Esophagus (tissue), 2 donors: ENCODE data around the gene TMUB1. TPM values are rescaled to one million over a fixed set of nuclear protein-coding genes. Genes with fewer than 3 reads are reported as not detected.

Source experiments
- H3K27ac ChIP-seq, 2 donors: one replicate each; pipeline ENCODE4 v1.5.1; 2013; ENCODE audit warnings: low read depth in 2 of 2, mild to moderate bottlenecking in 2 of 2, inconsistent platforms in 1 of 2, low read length in 1 of 2, moderate library complexity in 1 of 2
- H3K27me3 ChIP-seq, 2 donors: one replicate each; pipeline ENCODE4 v1.6.1; 2013; ENCODE audit warnings: low read length in 2 of 2, control low read depth in 1 of 2, mild to moderate bottlenecking in 1 of 2; ENCODE audit not compliant: insufficient read depth in 2 of 2, control insufficient read depth in 1 of 2
- H3K36me3 ChIP-seq, 2 donors: one replicate each; pipeline ENCODE4 v1.6.1; 2013; ENCODE audit warnings: low read length in 1 of 2; ENCODE audit not compliant: control insufficient read depth in 2 of 2, insufficient read depth in 2 of 2
- H3K4me1 ChIP-seq, 2 donors: one replicate each; pipeline ENCODE4 v1.6.1; 2013; ENCODE audit warnings: low read length in 1 of 2; ENCODE audit not compliant: control insufficient read depth in 2 of 2, insufficient read depth in 2 of 2
- H3K4me3 ChIP-seq, 2 donors: one replicate each; pipeline ENCODE4 v1.5.1; 2013; ENCODE audit warnings: low read length in 2 of 2, mild to moderate bottlenecking in 2 of 2, low read depth in 1 of 2, moderate library complexity in 1 of 2
- H3K9me3 ChIP-seq, 2 donors: one replicate each; pipeline ENCODE4 v1.6.1; 2013; ENCODE audit warnings: mild to moderate bottlenecking in 2 of 2, low read depth in 1 of 2, low read length in 1 of 2, moderate library complexity in 1 of 2; ENCODE audit not compliant: control insufficient read depth in 2 of 2, insufficient read depth in 1 of 2
- WGBS, 2 donors: extraction: QIAGEN DNeasy Blood & Tissue Kit; methylation state at CpG; one replicate each; pipeline ENCODE4 v1.1.7; 2013; 5-methylcytosine and 5-hydroxymethylcytosine counted together
- polyA plus RNA-seq, 2 donors: library from polyadenylated mRNA; stranded (reverse); fragments of 200-250 nt; gene quantifications; one replicate each; pipeline ENCODE4 v1.2.3, GENCODE V29; 2013
- donor health status: healthy with polysubstance abuse.
- donor health status: Bipolar disorder and iron deficiency.

TMUB1 gene
- polyA plus RNA-seq, 2 donors, result 33.4 to 64.2 TPM

DNA sequence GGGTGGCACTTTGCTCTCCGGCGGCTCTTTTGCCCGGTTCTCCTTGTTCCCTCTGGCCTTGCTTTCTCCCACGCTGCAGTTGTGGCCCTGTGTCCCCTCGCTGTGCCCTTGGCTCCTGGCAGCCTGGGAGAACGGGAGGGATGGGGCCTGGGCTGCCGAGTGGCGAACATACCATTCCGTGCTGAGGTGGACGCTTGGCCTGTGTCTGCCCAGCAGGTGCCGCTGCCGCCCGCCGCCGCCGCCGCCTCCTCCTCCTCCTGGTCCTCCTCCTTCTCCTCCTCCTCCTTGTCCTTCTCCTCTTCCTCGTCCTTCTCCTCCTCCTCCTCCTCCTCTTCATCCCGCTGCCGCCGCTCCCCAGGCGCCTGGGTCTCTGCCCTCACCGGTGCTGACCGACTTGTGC is 39.0 kb upstream of the TMUB1 start:
- Histone ChIP-seq H3K9me3 (no peaks in the 10 kb centered on the region), H3K4me3 (no peak overlapping the region), H3K36me3 (peaks cover 15 to 66% of the 10 kb centered on the region in 2 donors), H3K27me3 (no peaks in the 10 kb centered on the region), H3K4me1 (peaks cover 0 to 21% of the 10 kb centered on the region in 2 donors), H3K27ac (no peak overlapping the region)
- 81 to 85% methylated on average over 21 to 24 of the region's 24 CpGs for WGBS, 2 donors

- H3K36me3 ChIP-seq, result peaks cover 15 to 73% of the 10 kb centered on the region in 2 donors
- H3K4me3 ChIP-seq, result no peak overlapping the region
- no peaks in the 10 kb centered on the region for H3K27me3 ChIP-seq
- no peaks in the 10 kb centered on the region for H3K9me3 ChIP-seq
- peaks cover 0 to 19% of the 10 kb centered on the region in 2 donors for H3K4me1 ChIP-seq
- no peak overlapping the region for H3K27ac ChIP-seq
- 80 to 82% methylated on average over 30 of the region's 30 CpGs for WGBS, 2 donors
Measured at GRCh38 chr7:151121380-151122170, 38.3 kb upstream of the TMUB1 start.

DNA sequence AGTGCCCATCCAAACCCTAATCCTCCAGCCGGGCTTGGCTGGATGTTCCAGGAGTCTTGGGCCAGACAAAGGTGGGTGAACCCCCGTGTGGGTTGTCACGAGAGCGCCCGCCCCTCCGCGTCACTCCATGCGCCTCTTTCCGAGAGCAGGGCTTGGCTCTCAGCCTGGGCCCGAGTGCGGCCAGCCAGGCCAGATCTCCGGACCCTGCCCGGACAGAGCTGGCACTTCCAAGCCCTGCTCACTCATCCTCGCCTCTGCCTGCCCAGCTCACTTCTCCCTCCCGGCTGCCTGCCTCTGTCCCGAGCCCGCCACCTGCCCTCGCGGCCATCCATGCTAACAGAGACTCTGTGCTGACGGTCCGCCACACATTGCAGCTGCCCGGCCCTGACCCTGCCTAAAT is 37.6 kb upstream of the TMUB1 start:
- Histone ChIP-seq H3K27me3 (no peaks in the 10 kb centered on the region), H3K4me3 (no peak overlapping the region), H3K4me1 (peaks cover 0 to 17% of the 10 kb centered on the region in 2 donors), H3K36me3 (peaks cover 15 to 74% of the 10 kb centered on the region in 2 donors), H3K9me3 (no peaks in the 10 kb centered on the region), H3K27ac (no peak overlapping the region)
- WGBS, 2 donors, result 85 to 87% methylated on average over 21 to 22 of the region's 22 CpGs

DNA sequence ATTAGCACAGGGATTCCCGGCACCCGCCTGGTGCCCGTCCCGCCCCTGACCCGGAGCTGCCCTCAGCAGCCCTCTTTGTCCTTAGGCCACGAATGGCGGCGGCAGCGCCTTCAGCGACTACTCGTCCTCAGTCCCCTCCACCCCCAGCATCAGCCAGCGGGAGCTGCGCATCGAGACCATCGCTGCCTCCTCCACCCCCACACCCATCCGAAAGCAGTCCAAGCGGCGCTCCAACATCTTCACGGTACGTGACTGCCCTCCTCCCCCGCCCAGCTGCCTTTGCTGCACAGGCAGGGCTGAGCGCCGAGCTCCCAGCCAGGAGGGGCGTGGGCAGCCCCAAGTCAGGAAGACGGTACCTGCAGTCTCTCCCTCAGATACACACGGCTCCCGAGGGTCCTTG is 36.6 kb upstream of the TMUB1 start:
- Histone ChIP-seq H3K36me3 (peaks cover 15 to 72% of the 10 kb centered on the region in 2 donors), H3K9me3 (peaks cover 0 to 2% of the 10 kb centered on the region in 2 donors), H3K4me1 (peaks cover 0 to 9% of the 10 kb centered on the region in 2 donors), H3K4me3 (no peak overlapping the region), H3K27ac (no peak overlapping the region), H3K27me3 (no peaks in the 10 kb centered on the region)
- 84% methylated on average over 27 of the region's 27 CpGs for WGBS, 2 donors

- 93 to 94% methylated on average over 13 of the region's 13 CpGs for WGBS, 2 donors
- Histone ChIP-seq H3K27me3 (no peaks in the 10 kb centered on the region), H3K9me3 (peaks cover 0 to 2% of the 10 kb centered on the region in 2 donors), H3K27ac (no peak overlapping the region), H3K4me1 (peaks cover 0 to 3% of the 10 kb centered on the region in 2 donors), H3K4me3 (no peak overlapping the region), H3K36me3 (peaks cover 15 to 64% of the 10 kb centered on the region in 2 donors)
Measured at GRCh38 chr7:151119055-151119415, 35.7 kb upstream of the TMUB1 start.

- no peaks in the 10 kb centered on the region for H3K27me3 ChIP-seq
- no peak overlapping the region for H3K27ac ChIP-seq
- WGBS, 2 donors, result 93% methylated on average over 38 of the region's 38 CpGs
- H3K4me3 ChIP-seq, result no peak overlapping the region
- H3K9me3 ChIP-seq, result peaks cover 0 to 2% of the 10 kb centered on the region in 2 donors
- peaks cover 0 to 7% of the 10 kb centered on the region in 2 donors for H3K4me1 ChIP-seq
- H3K36me3 ChIP-seq, result peaks cover 15 to 62% of the 10 kb centered on the region in 2 donors
Measured at GRCh38 chr7:151118108-151119054, 35.1 kb upstream of the TMUB1 start.

DNA sequence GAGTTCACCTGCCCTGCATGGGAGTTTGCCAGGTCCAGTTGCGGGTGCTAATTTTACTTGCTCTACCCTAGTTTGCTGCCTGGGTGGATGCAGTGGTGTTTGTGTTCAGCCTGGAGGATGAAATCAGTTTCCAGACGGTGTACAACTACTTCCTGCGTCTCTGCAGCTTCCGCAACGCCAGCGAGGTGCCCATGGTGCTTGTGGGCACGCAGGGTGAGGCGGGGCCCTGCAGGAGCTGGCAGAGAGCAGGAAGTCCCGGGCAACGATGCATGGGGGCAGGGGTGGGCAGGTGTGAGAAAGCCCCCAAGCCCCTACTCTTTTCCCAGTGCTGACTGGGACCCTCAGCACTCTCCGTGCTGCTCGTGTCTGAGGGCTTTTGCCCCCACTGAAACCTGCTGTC is 34.3 kb upstream of the TMUB1 start:
- H3K27ac ChIP-seq, result no peak overlapping the region
- peak overlapping the region in 1 of 2 donors; percentile 48 for H3K4me3 ChIP-seq
- 58 to 65% methylated on average over 12 of the region's 12 CpGs for WGBS, 2 donors

GRCh38 chr7:151116603-151117440 is 33.5 kb upstream of the TMUB1 start:
- Histone ChIP-seq H3K4me1 (peaks cover 0 to 10% of the 10 kb centered on the region in 2 donors), H3K36me3 (peaks cover 15 to 52% of the 10 kb centered on the region in 2 donors), H3K4me3 (peak overlapping the region; percentile 48 to 49), H3K27me3 (no peaks in the 10 kb centered on the region), H3K27ac (peak overlapping the region; percentile 89 to 96), H3K9me3 (peaks cover 0 to 2% of the 10 kb centered on the region in 2 donors)
- 61 to 79% methylated on average over 27 of the region's 27 CpGs for WGBS, 2 donors

More for the DNA sequence above, 34.3 kb upstream of the TMUB1 start:
- peaks cover 15 to 57% of the 10 kb centered on the region in 2 donors for H3K36me3 ChIP-seq
- peaks cover 0 to 10% of the 10 kb centered on the region in 2 donors for H3K4me1 ChIP-seq
- peaks cover 0 to 2% of the 10 kb centered on the region in 2 donors for H3K9me3 ChIP-seq
- H3K27me3 ChIP-seq, result no peaks in the 10 kb centered on the region
